A549 (cell line): Measurements from ENCODE around the gene TNS1.

Source experiments
- CEBPB ChIP-seq, 2 experiments: fragments of >200 bp in 1 of 2; sonication (Bioruptor Twin) in 1 of 2; formaldehyde crosslinking in 1 of 2; IDR thresholded peaks; 2 replicates each; pipeline ENCODE4 v1.6.1; 2012 to 2016
- CHD2 ChIP-seq: fragments of 150-350 bp; IDR thresholded peaks from 2 replicates; pipeline ENCODE4 v1.6.1; 2014; ENCODE audit warnings: low read length; ENCODE audit not compliant: partially characterized antibody
- FOSB ChIP-seq: fragments of 250-450 bp; sonication (Bioruptor Pico); IDR thresholded peaks from 2 replicates; pipeline ENCODE4 v1.5.0; 2020; ENCODE audit warnings: mild to moderate bottlenecking, moderate library complexity
- JUN ChIP-seq, 2 experiments: fragments of >200 bp; sonication (Bioruptor Twin); formaldehyde crosslinking; IDR thresholded peaks; 2 replicates in 1 of 2; 3 replicates in 1 of 2; pipeline ENCODE4 v1.6.1; 2016 to 2017
- MAFK ChIP-seq: fragments of 450-650 bp; IDR thresholded peaks from 2 replicates; pipeline ENCODE4 v1.6.1; 2014; ENCODE audit not compliant: partially characterized antibody
- MYC ChIP-seq: IDR thresholded peaks from 2 replicates; pipeline ENCODE4 v1.6.1; 2012; ENCODE audit warnings: mild to moderate bottlenecking, inconsistent platforms, low read length, improper control_type of control experiment, borderline replicate concordance
- POLR2A ChIP-seq: IDR thresholded peaks from 2 replicates; pipeline ENCODE4 v1.6.1; 2012; ENCODE audit warnings: mild to moderate bottlenecking, low read length
- RFX5 ChIP-seq: fragments of 450-650 bp; IDR thresholded peaks from 2 replicates; pipeline ENCODE4 v1.7.1; 2014; ENCODE audit warnings: antibody characterized with exemption, mild to moderate bottlenecking, moderate library complexity
- RNF2 ChIP-seq: fragments of 200-600 bp; sonication (generic); IDR thresholded peaks from 2 replicates; pipeline ENCODE4 v1.6.1; 2016; ENCODE audit warnings: low read depth, mild to moderate bottlenecking, antibody characterized with exemption, moderate library complexity, borderline replicate concordance
- ZSCAN20 ChIP-seq: fragments of 250-450 bp; sonication (Bioruptor Pico); IDR thresholded peaks from 2 replicates; pipeline ENCODE4 v1.8.0; 2022; ENCODE audit warnings: mild to moderate bottlenecking, moderate library complexity
- TF ChIP-seq, protein P1 (sequence below): fragments of >200 bp; sonication (Bioruptor Twin); formaldehyde crosslinking; IDR thresholded peaks from 3 replicates; pipeline ENCODE4 v1.5.1; 2016
- TF ChIP-seq, protein P2 (sequence below): IDR thresholded peaks from 2 replicates; pipeline ENCODE4 v1.6.1; 2012
- TF ChIP-seq, protein P3 (sequence below): fragments of 200-600 bp; sonication (generic); IDR thresholded peaks from 2 replicates; pipeline ENCODE4 v1.6.1; 2016; ENCODE audit warnings: antibody characterized with exemption, mild to moderate bottlenecking, moderate library complexity
- TF ChIP-seq, protein P4 (sequence below): fragments of 450-650 bp; IDR thresholded peaks from 2 replicates; pipeline ENCODE4 v1.6.1; 2014; ENCODE audit warnings: antibody characterized with exemption

DNA sequence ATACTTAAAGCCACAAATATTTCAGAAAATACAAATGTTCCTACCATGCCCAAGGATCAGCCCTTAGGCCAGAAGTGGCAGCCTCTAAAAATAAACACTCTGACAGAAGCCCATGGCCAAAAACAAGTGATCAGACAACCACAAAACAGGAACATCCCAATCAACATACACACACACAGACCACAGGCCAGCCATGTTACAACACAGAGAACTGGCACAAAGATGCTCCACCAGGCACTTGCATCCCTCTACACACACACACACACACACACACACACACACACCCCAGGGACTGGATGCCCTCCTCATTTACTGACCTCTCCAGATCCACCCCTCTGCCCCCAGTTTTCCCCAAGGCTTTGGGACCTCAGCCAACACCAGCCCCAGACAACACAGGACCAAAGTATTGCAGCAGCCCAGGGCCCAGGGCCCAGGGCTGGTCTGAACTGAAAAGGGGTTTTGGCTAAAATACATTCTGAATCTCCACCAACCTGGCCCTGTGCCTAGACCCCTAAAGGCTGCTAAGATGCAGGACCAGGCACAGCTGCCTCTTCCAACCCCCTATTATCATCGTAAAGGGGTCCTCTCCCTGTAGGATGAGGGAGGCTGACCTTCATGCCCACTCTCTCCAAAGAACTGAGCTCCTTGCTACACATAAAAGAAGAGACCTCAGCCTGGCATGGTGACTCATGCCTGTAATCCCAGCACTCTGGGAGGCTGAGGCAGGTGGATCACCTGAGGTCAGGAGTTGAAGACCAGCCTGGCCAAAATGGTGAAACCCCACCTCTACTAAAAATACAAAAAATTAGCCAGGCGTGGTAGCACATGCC, 151.4 kb downstream of the TNS1 start:
- TF ChIP-seq, protein P1, sequence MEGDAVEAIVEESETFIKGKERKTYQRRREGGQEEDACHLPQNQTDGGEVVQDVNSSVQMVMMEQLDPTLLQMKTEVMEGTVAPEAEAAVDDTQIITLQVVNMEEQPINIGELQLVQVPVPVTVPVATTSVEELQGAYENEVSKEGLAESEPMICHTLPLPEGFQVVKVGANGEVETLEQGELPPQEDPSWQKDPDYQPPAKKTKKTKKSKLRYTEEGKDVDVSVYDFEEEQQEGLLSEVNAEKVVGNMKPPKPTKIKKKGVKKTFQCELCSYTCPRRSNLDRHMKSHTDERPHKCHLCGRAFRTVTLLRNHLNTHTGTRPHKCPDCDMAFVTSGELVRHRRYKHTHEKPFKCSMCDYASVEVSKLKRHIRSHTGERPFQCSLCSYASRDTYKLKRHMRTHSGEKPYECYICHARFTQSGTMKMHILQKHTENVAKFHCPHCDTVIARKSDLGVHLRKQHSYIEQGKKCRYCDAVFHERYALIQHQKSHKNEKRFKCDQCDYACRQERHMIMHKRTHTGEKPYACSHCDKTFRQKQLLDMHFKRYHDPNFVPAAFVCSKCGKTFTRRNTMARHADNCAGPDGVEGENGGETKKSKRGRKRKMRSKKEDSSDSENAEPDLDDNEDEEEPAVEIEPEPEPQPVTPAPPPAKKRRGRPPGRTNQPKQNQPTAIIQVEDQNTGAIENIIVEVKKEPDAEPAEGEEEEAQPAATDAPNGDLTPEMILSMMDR = no peak
- TF ChIP-seq POLR2A (no peak), CHD2 (no peak), ZSCAN20 (CRISPR knock-in tag) (no peak), RNF2 (no peak), FOSB (CRISPR knock-in tag) (no peak), MYC (no peak), MAFK (no peak), JUN (IDR thresholded peaks at IDR 0.05) (no peak), RFX5 (no peak), CEBPB (IDR thresholded peaks at IDR 0.05) (no peak)
- TF ChIP-seq, protein P2, sequence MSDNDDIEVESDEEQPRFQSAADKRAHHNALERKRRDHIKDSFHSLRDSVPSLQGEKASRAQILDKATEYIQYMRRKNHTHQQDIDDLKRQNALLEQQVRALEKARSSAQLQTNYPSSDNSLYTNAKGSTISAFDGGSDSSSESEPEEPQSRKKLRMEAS = no peak
- TF ChIP-seq, protein P3, sequence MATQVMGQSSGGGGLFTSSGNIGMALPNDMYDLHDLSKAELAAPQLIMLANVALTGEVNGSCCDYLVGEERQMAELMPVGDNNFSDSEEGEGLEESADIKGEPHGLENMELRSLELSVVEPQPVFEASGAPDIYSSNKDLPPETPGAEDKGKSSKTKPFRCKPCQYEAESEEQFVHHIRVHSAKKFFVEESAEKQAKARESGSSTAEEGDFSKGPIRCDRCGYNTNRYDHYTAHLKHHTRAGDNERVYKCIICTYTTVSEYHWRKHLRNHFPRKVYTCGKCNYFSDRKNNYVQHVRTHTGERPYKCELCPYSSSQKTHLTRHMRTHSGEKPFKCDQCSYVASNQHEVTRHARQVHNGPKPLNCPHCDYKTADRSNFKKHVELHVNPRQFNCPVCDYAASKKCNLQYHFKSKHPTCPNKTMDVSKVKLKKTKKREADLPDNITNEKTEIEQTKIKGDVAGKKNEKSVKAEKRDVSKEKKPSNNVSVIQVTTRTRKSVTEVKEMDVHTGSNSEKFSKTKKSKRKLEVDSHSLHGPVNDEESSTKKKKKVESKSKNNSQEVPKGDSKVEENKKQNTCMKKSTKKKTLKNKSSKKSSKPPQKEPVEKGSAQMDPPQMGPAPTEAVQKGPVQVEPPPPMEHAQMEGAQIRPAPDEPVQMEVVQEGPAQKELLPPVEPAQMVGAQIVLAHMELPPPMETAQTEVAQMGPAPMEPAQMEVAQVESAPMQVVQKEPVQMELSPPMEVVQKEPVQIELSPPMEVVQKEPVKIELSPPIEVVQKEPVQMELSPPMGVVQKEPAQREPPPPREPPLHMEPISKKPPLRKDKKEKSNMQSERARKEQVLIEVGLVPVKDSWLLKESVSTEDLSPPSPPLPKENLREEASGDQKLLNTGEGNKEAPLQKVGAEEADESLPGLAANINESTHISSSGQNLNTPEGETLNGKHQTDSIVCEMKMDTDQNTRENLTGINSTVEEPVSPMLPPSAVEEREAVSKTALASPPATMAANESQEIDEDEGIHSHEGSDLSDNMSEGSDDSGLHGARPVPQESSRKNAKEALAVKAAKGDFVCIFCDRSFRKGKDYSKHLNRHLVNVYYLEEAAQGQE = no peak
- TF ChIP-seq, protein P4, sequence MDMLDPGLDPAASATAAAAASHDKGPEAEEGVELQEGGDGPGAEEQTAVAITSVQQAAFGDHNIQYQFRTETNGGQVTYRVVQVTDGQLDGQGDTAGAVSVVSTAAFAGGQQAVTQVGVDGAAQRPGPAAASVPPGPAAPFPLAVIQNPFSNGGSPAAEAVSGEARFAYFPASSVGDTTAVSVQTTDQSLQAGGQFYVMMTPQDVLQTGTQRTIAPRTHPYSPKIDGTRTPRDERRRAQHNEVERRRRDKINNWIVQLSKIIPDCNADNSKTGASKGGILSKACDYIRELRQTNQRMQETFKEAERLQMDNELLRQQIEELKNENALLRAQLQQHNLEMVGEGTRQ = no peak
